IMR-90 (cell line): ENCODE results near the gene DYNLT3. TPM values are rescaled to one million over a fixed set of nuclear protein-coding genes. Genes with fewer than 3 reads are reported as not detected.

Source experiments
- ATAC-seq: fragments of 200-7000 bp; cut with Tn5 transposase; 2 replicates; pipeline ENCODE4 v1.9.1; 2020; ENCODE audit warnings: low read depth, mild to moderate bottlenecking, moderate library complexity
- BruUV-seq: library from RNA; stranded (reverse); fragments of 400-500 nt; replicated peaks from 2 replicates; lab custom pipeline; 2021; lab: Mats Ljungman, UMichigan
- CTCF ChIA-PET: fragments of 300-600 bp; formaldehyde crosslinking; extraction: SDS; loops from one replicate; lab custom pipeline; 2021; ENCODE audit warnings: antibody characterized with exemption; lab: Yijun Ruan, JAX
- POLR2A ChIA-PET: fragments of 300-600 bp; sonication (Branson Sonifier 250); formaldehyde crosslinking; loops from one replicate; lab custom pipeline; 2022; ENCODE audit warnings: antibody characterized with exemption; ENCODE audit not compliant: unreplicated experiment; lab: Charles Lee
- DNase-seq: peaks from one replicate; pipeline ENCODE4 v3.0.0; 2013
- H2AFZ ChIP-seq: replicated peaks from 2 replicates; pipeline ENCODE3; 2013; ENCODE audit warnings: low read length, mild to moderate bottlenecking; ENCODE audit not compliant: poor library complexity
- H2AK5ac ChIP-seq: 2 replicates; pipeline ENCODE4 v1.6.1; 2013; ENCODE audit warnings: low read depth, low read length, inconsistent platforms
- H2AK9ac ChIP-seq: replicated peaks from 2 replicates; pipeline ENCODE3; 2013; ENCODE audit warnings: mild to moderate bottlenecking, low read depth, low read length, moderate library complexity; ENCODE audit not compliant: poor library complexity
- H2BK120ac ChIP-seq: 2 replicates; pipeline ENCODE4 v1.6.1; 2013; ENCODE audit warnings: low read depth, low read length, inconsistent platforms
- H2BK15ac ChIP-seq: 3 replicates; pipeline ENCODE4 v1.6.1; 2013; ENCODE audit warnings: low read depth, low read length, inconsistent platforms
- H2BK20ac ChIP-seq: 2 replicates; pipeline ENCODE4 v1.6.1; 2013; ENCODE audit warnings: low read depth, mild to moderate bottlenecking, inconsistent platforms, low read length, moderate library complexity
- H2BK5ac ChIP-seq: 2 replicates; pipeline ENCODE4 v1.6.1; 2013; ENCODE audit warnings: mild to moderate bottlenecking, low read depth, low read length, inconsistent platforms; ENCODE audit not compliant: poor library complexity, severe bottlenecking
- H3K14ac ChIP-seq: replicated peaks from 2 replicates; pipeline ENCODE4 v1.6.1; 2013; ENCODE audit warnings: low read depth, low read length, inconsistent platforms
- H3K18ac ChIP-seq: 2 replicates; pipeline ENCODE4 v1.6.1; 2013; ENCODE audit warnings: low read depth, low read length, control low read depth
- H3K23ac ChIP-seq: 2 replicates; pipeline ENCODE4 v1.6.1; 2013; ENCODE audit warnings: low read depth, low read length, inconsistent platforms
- H3K27ac ChIP-seq: 2 replicates; pipeline ENCODE4 v1.5.1; 2013; ENCODE audit warnings: mild to moderate bottlenecking, control low read depth, low read length; ENCODE audit not compliant: insufficient read depth
- H3K27me3 ChIP-seq: 2 replicates; pipeline ENCODE4 v1.6.1; 2013; ENCODE audit warnings: low read length; ENCODE audit not compliant: control insufficient read depth, insufficient read depth
- H3K36me3 ChIP-seq: 2 replicates; pipeline ENCODE4 v1.6.1; 2013; ENCODE audit warnings: low read length, mixed read lengths; ENCODE audit not compliant: control insufficient read depth, insufficient read depth
- H3K4ac ChIP-seq: 2 replicates; pipeline ENCODE4 v1.6.1; 2013; ENCODE audit warnings: low read depth, low read length, inconsistent platforms
- H3K4me1 ChIP-seq: 2 replicates; pipeline ENCODE4 v1.6.1; 2013; ENCODE audit warnings: low read length, mixed read lengths; ENCODE audit not compliant: control insufficient read depth, insufficient read depth
- H3K4me2 ChIP-seq: 2 replicates; pipeline ENCODE4 v1.6.1; 2013; ENCODE audit warnings: low read depth, mild to moderate bottlenecking, control low read depth, low read length, moderate library complexity
- H3K4me3 ChIP-seq: 2 replicates; pipeline ENCODE4 v1.5.1; 2013; ENCODE audit warnings: low read depth, mild to moderate bottlenecking, control low read depth, low read length, moderate library complexity; ENCODE audit not compliant: insufficient read depth
- H3K56ac ChIP-seq: 2 replicates; pipeline ENCODE4 v1.6.1; 2013; ENCODE audit warnings: low read length, inconsistent platforms; ENCODE audit not compliant: insufficient read depth; ENCODE audit errors: extremely low read depth
- H3K79me1 ChIP-seq, 2 experiments: 2 replicates each; pipeline ENCODE4 v1.6.1; 2013; ENCODE audit warnings: low read length in 2 of 2, inconsistent platforms in 1 of 2, low read depth in 1 of 2
- H3K9ac ChIP-seq: 2 replicates; pipeline ENCODE4 v1.6.1; 2013; ENCODE audit warnings: low read depth, low read length, control low read depth
- H3K9me1 ChIP-seq: 2 replicates; pipeline ENCODE4 v1.6.1; 2013; ENCODE audit warnings: low read length, inconsistent platforms; ENCODE audit not compliant: insufficient read depth
- H3K9me3 ChIP-seq: 2 replicates; pipeline ENCODE4 v1.6.1; 2013; ENCODE audit warnings: low read length; ENCODE audit not compliant: control insufficient read depth, insufficient read depth
- H4K20me1 ChIP-seq: 2 replicates; pipeline ENCODE4 v1.6.1; 2013; ENCODE audit warnings: low read length, inconsistent platforms; ENCODE audit not compliant: insufficient read depth
- H4K5ac ChIP-seq: 2 replicates; pipeline ENCODE4 v1.6.1; 2013; ENCODE audit warnings: mild to moderate bottlenecking, low read depth, low read length, control low read depth
- H4K8ac ChIP-seq, 2 experiments: 2 replicates each; pipeline ENCODE4 v1.6.1; 2013; ENCODE audit warnings: low read depth in 2 of 2, low read length in 2 of 2, control low read depth in 1 of 2, inconsistent platforms in 1 of 2
- H4K91ac ChIP-seq: 2 replicates; pipeline ENCODE4 v1.6.1; 2013; ENCODE audit warnings: low read depth, low read length, inconsistent platforms; ENCODE audit not compliant: insufficient read depth
- BHLHE40 ChIP-seq: fragments of 150-350 bp; IDR thresholded peaks from 2 replicates; pipeline ENCODE4 v1.6.1; 2016; ENCODE audit warnings: mild to moderate bottlenecking, low read depth, low read length
- ELK1 ChIP-seq: fragments of 150-350 bp; IDR thresholded peaks from 2 replicates; pipeline ENCODE4 v1.6.1; 2016; ENCODE audit warnings: low read depth, mild to moderate bottlenecking, low read length, moderate library complexity, borderline replicate concordance
- FOS ChIP-seq: fragments of 150-350 bp; IDR thresholded peaks from 2 replicates; pipeline ENCODE4 v1.6.1; 2016; ENCODE audit warnings: low read depth, low read length
- MAZ ChIP-seq: IDR thresholded peaks from 2 replicates; pipeline ENCODE4 v1.6.1; 2012; ENCODE audit warnings: low read depth, mild to moderate bottlenecking, low read length, improper control_type of control experiment, moderate library complexity, borderline replicate concordance
- MXI1 ChIP-seq: IDR thresholded peaks from 2 replicates; pipeline ENCODE4 v1.6.1; 2012; ENCODE audit warnings: low read depth, mild to moderate bottlenecking, low read length, moderate library complexity, borderline replicate concordance
- NFE2L2 ChIP-seq: fragments of 150-350 bp; IDR thresholded peaks from 2 replicates; pipeline ENCODE4 v1.6.1; 2016; ENCODE audit warnings: low read depth, mild to moderate bottlenecking, low read length
- POLR2A ChIP-seq: IDR thresholded peaks from 2 replicates; pipeline ENCODE4 v1.6.1; 2012; ENCODE audit warnings: mild to moderate bottlenecking, low read depth, low read length
- RAD21 ChIP-seq: IDR thresholded peaks from 2 replicates; pipeline ENCODE4 v1.6.1; 2012; ENCODE audit warnings: low read length, improper control_type of control experiment
- RCOR1 ChIP-seq: IDR thresholded peaks from 2 replicates; pipeline ENCODE4 v1.6.1; 2012; ENCODE audit warnings: mild to moderate bottlenecking, low read length, improper control_type of control experiment; ENCODE audit not compliant: insufficient replicate concordance
- RFX5 ChIP-seq: IDR thresholded peaks from 2 replicates; pipeline ENCODE4 v1.8.0; 2012; ENCODE audit warnings: low read depth, mild to moderate bottlenecking, low read length, moderate library complexity
- SMC3 ChIP-seq: fragments of 150-350 bp; IDR thresholded peaks from 2 replicates; pipeline ENCODE4 v1.6.1; 2016; ENCODE audit warnings: low read depth, mild to moderate bottlenecking, antibody characterized with exemption, low read length, moderate library complexity
- WGBS, 2 experiments: methylation state at CpG; one replicate each; pipeline versions ENCODE4 v1.1.5 to v1.1.7; 2013; ENCODE audit warnings: missing lambda C conversion rate in 2 of 2; ENCODE audit not compliant: insufficient read length in 1 of 2; ENCODE audit errors: extremely low coverage in 2 of 2; 5-methylcytosine and 5-hydroxymethylcytosine counted together
- dilution Hi-C: fragments of 300-500 bp; cut with HindIII; formaldehyde crosslinking; loops from one replicate; pipeline ENCODE4 v1.14.3; 2018; ENCODE audit warnings: low sequenced_read_pairs; ENCODE audit not compliant: unreplicated experiment
- in situ Hi-C: fragments of 300-500 bp; cut with MboI; formaldehyde crosslinking; loops from 3 replicates; pipeline ENCODE4 v1.14.3; 2019; ENCODE audit warnings: low sequenced_read_pairs, inconsistent platforms, mixed read lengths
- intact Hi-C: fragments of 100-400 bp; cut with micrococcal nuclease; formaldehyde crosslinking; loops from 2 replicates; pipeline ENCODE4 v1.10.0; 2022
- polyA plus RNA-seq, 3 experiments: library from polyadenylated mRNA; depleted of rRNA; stranded (reverse); fragments of >200 nt; gene quantifications; 2 replicates each; pipeline ENCODE4 v1.2.3, GENCODE V29; 2012; ENCODE audit warnings: low replicate concordance in 1 of 3
- total RNA-seq: library from RNA; depleted of rRNA; stranded (reverse); fragments of >200 nt; gene quantifications from 2 replicates; pipeline ENCODE4 v1.2.3, GENCODE V29; 2012
- TF ChIP-seq, protein P1 (sequence below): fragments of 150-350 bp; IDR thresholded peaks from 2 replicates; pipeline ENCODE4 v1.6.1; 2017; ENCODE audit warnings: mild to moderate bottlenecking, antibody characterized with exemption, low read length, low read depth

DYNLT3 gene
- total and polyA plus RNA-seq, 2 of the 4 experiments (the other 2 are of a cell fraction) = 15.7 to 18.8 TPM

DNA sequence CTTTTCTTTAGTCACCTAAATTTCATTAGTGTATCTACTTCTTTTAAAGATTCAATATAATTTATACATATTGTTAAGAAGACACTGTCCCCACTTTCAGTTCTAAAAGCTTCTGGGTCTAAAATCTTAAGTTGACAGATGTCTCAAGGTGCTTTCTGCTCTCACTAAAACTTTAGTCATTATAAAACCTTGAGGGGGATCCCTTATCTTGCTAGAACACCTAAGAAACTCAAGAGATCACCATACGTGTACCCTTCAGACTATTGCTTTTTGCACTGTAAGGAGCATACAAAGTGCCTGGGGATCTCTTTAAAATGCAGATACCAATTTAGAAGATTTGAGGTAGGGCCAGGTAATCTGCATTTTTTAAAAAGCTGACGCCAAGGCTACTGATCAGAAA lies 37.4 kb downstream of the DYNLT3 start:
- Histone ChIP-seq H3K4me2 (no peak overlapping the region), H3K23ac (no peak overlapping the region), H3K9ac (no peak overlapping the region), H3K79me1 (no peaks in the 10 kb centered on the region), H3K9me3 (no peaks in the 10 kb centered on the region), H2AFZ (no peak overlapping the region), H3K9me1 (no peaks in the 10 kb centered on the region), H4K8ac (no peak overlapping the region), H3K27ac (no peak overlapping the region), H3K4ac (no peak overlapping the region), H2BK20ac (no peak overlapping the region), H4K91ac (no peak overlapping the region), H3K4me1 (no peaks in the 10 kb centered on the region), H3K14ac (no peak overlapping the region), H2BK15ac (no peak overlapping the region), H2AK9ac (no peak overlapping the region), H2BK5ac (no peak overlapping the region), H2AK5ac (no peak overlapping the region), H4K20me1 (no peaks in the 10 kb centered on the region), H2BK120ac (no peak overlapping the region), H3K56ac (no peak overlapping the region), H3K18ac (no peak overlapping the region), H4K5ac (no peak overlapping the region), H3K4me3 (no peak overlapping the region), H3K36me3 (no peaks in the 10 kb centered on the region), H3K27me3 (peaks cover 8% of the 10 kb centered on the region)
- ChIA-PET POLR2A (no interaction called here), CTCF (no interaction called here)
- ATAC-seq (no peak), DNase-seq (no peak)
- intact Hi-C loops = no loop called here
- dilution Hi-C loops = no loop called here
- no CpG with 5 or more reads among the region's 2 CpGs for WGBS, 2 experiments
- in situ Hi-C loops = no loop called here
- BruUV-seq = no TSS peak
- TF ChIP-seq FOS (no peak), NFE2L2 (no peak), ELK1 (no peak), BHLHE40 (no peak), POLR2A (no peak), SMC3 (no peak), RCOR1 (no peak), MXI1 (no peak), RFX5 (no peak), RAD21 (no peak), MAZ (no peak)
- TF ChIP-seq, protein P1, sequence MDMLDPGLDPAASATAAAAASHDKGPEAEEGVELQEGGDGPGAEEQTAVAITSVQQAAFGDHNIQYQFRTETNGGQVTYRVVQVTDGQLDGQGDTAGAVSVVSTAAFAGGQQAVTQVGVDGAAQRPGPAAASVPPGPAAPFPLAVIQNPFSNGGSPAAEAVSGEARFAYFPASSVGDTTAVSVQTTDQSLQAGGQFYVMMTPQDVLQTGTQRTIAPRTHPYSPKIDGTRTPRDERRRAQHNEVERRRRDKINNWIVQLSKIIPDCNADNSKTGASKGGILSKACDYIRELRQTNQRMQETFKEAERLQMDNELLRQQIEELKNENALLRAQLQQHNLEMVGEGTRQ = no peak
